Measurements from ENCODE around the gene MRM1.
A peak's percentile ranks its signal among the peaks of the same experiment; 100 is the strongest.

The MRM1 gene, protein sequence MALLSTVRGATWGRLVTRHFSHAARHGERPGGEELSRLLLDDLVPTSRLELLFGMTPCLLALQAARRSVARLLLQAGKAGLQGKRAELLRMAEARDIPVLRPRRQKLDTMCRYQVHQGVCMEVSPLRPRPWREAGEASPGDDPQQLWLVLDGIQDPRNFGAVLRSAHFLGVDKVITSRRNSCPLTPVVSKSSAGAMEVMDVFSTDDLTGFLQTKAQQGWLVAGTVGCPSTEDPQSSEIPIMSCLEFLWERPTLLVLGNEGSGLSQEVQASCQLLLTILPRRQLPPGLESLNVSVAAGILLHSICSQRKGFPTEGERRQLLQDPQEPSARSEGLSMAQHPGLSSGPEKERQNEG

GRCh38 chr17:36601303-36602029 is at the start of gene MRM1:
Gene MRM1 (plus strand): TSS chr17:36601583. CDS start chr17:36601811, 228 bp downstream.
- no peaks in the 10 kb centered on the region for H3K27me3 Mint-ChIP-seq (ENCODE audit: low read depth)
- peaks cover 8% of the 10 kb centered on the region for H3K36me3 Mint-ChIP-seq (ENCODE audit: low read depth)
- peaks cover 25% of the 10 kb centered on the region for H3K4me1 Mint-ChIP-seq (ENCODE audit: low read depth)
- H3K9me3 Mint-ChIP-seq, result no peaks in the 10 kb centered on the region
- H3K27ac Mint-ChIP-seq, result peak within 1 kb of the TSS; percentile 91
- H3K4me3 Mint-ChIP-seq, result peak within 1 kb of the TSS; percentile 85

DNA sequence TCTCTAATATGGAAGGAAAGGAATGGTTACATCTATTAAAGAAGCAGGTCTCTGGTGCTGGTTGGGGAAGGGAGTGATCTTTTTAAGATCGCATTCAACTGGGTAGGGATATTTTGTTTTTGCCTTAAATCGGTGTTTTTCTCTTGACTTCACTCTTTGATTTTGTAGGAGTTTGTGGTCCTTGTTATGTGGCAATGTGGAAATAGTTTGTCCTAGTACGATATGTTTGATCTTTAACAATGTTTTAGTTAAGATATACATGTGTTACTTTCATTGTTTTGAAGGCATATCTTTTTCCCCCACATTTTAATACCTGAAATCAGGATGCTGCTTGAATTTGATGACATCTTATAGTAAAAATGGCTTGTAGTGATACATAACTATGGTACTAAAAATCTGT is 47.9 kb upstream of the MRM1 start:
- no peaks in the 10 kb centered on the region for H3K27me3 Mint-ChIP-seq (ENCODE audit: low read depth)
- no peak overlapping the region for H3K4me3 Mint-ChIP-seq
- H3K9me3 Mint-ChIP-seq, result no peaks in the 10 kb centered on the region
- peak overlapping the region; percentile 26 for H3K27ac Mint-ChIP-seq
- peaks cover 37% of the 10 kb centered on the region for H3K4me1 Mint-ChIP-seq (ENCODE audit: low read depth)
- peaks cover 31% of the 10 kb centered on the region for H3K36me3 Mint-ChIP-seq (ENCODE audit: low read depth)

- H3K36me3 Mint-ChIP-seq (ENCODE audit: low read depth), result peaks cover 28% of the 10 kb centered on the region
- H3K9me3 Mint-ChIP-seq, result no peaks in the 10 kb centered on the region
- H3K4me3 Mint-ChIP-seq, result no peak overlapping the region
- no peaks in the 10 kb centered on the region for H3K27me3 Mint-ChIP-seq (ENCODE audit: low read depth)
- no peak overlapping the region for H3K27ac Mint-ChIP-seq
- peaks cover 10% of the 10 kb centered on the region for H3K4me1 Mint-ChIP-seq (ENCODE audit: low read depth)
These were observed 35.3 kb upstream of the MRM1 start for GRCh38 chr17:36566081-36566480.

GRCh38 chr17:36575028-36575427 is 26.4 kb upstream of the MRM1 start:
- Mint-ChIP-seq H3K9me3 (no peaks in the 10 kb centered on the region), H3K27me3 (ENCODE audit: low read depth) (no peaks in the 10 kb centered on the region), H3K27ac (no peak overlapping the region), H3K36me3 (ENCODE audit: low read depth) (peaks cover 28% of the 10 kb centered on the region), H3K4me3 (no peak overlapping the region), H3K4me1 (ENCODE audit: low read depth) (peaks cover 2% of the 10 kb centered on the region)

DNA sequence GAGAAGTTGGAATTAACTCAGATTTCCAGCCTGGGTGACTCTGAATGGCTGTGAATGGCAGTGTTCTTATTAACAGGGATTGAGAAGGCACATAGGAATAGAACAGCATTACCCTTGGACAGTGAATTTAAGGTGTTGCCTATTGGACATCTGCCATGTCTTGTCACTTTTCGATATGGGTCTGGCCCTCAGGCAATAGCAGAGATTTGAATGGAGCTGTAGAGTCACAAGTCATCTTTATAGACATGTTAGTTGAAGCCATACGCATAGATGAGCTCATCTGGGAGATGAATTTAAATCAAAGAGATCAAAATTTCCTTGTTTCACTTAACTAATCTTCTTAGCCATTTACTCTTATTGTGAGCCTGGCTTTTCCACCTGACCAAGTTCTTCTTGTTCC is 24.6 kb upstream of the MRM1 start:
- Mint-ChIP-seq H3K4me1 (ENCODE audit: low read depth) (peaks cover 2% of the 10 kb centered on the region), H3K27me3 (ENCODE audit: low read depth) (no peaks in the 10 kb centered on the region), H3K27ac (no peak overlapping the region), H3K36me3 (ENCODE audit: low read depth) (peaks cover 36% of the 10 kb centered on the region), H3K4me3 (no peak overlapping the region), H3K9me3 (no peaks in the 10 kb centered on the region)

DNA sequence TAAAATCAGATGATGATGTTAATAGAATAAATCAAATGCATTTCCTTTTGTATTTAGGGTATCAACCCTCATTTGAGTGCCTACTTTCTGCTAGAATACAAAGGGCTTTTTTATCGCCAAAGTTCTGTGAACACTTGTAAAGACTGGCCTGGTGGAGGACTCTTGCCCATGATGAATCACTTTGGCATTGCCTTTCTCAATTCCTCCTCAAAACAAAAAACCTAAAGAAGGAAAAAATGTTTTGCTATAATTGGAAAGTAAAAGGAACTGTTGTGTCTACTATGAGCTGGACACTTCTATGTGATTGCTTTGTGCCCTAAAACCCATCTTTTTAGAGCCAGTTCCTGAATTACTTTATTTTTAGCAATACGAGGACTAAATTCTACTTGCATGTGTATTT is 22.7 kb upstream of the MRM1 start:
- no peaks in the 10 kb centered on the region for H3K4me1 Mint-ChIP-seq (ENCODE audit: low read depth)
- no peaks in the 10 kb centered on the region for H3K27me3 Mint-ChIP-seq (ENCODE audit: low read depth)
- peaks cover 28% of the 10 kb centered on the region for H3K36me3 Mint-ChIP-seq (ENCODE audit: low read depth)
- H3K4me3 Mint-ChIP-seq, result no peak overlapping the region
- no peaks in the 10 kb centered on the region for H3K9me3 Mint-ChIP-seq
- no peak overlapping the region for H3K27ac Mint-ChIP-seq

GRCh38 chr17:36583787-36584186 is 17.6 kb upstream of the MRM1 start:
- H3K27ac Mint-ChIP-seq, result no peak overlapping the region
- peaks cover 31% of the 10 kb centered on the region for H3K36me3 Mint-ChIP-seq (ENCODE audit: low read depth)
- H3K27me3 Mint-ChIP-seq (ENCODE audit: low read depth), result no peaks in the 10 kb centered on the region

GRCh38 chr17:36586138-36586537 is 15.2 kb upstream of the MRM1 start:
- peaks cover 26% of the 10 kb centered on the region for H3K36me3 Mint-ChIP-seq (ENCODE audit: low read depth)
- H3K4me1 Mint-ChIP-seq (ENCODE audit: low read depth), result peaks cover 13% of the 10 kb centered on the region
- no peak overlapping the region for H3K27ac Mint-ChIP-seq
- no peaks in the 10 kb centered on the region for H3K27me3 Mint-ChIP-seq (ENCODE audit: low read depth)
- no peak overlapping the region for H3K4me3 Mint-ChIP-seq
- no peaks in the 10 kb centered on the region for H3K9me3 Mint-ChIP-seq

More at GRCh38 chr17:36583787-36584186, 17.6 kb upstream of the MRM1 start:
- Mint-ChIP-seq H3K4me3 (no peak overlapping the region), H3K9me3 (no peaks in the 10 kb centered on the region), H3K4me1 (ENCODE audit: low read depth) (no peaks in the 10 kb centered on the region)

DNA sequence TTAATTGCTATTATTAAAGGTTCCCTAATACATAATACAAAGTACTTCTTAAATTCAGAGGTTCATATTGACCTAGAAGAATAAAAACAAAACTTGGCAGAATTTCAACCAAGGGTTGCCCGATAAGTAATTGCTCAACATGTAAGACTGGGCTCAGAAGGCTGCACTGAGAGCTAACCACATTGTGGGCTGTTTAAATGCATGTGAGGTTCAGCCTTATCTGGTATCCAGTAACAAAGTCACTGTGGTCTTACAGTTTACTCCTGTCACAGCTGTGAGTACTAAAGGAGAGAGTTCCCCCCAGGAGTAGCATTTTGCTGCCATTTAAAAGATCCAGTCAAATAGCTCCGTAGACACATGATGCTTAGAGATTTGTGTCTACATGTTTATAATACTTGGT is 11.3 kb upstream of the MRM1 start:
- Mint-ChIP-seq H3K9me3 (no peaks in the 10 kb centered on the region), H3K4me3 (no peak overlapping the region), H3K4me1 (ENCODE audit: low read depth) (peaks cover 23% of the 10 kb centered on the region), H3K36me3 (ENCODE audit: low read depth) (peaks cover 22% of the 10 kb centered on the region), H3K27ac (no peak overlapping the region), H3K27me3 (ENCODE audit: low read depth) (no peaks in the 10 kb centered on the region)

- Mint-ChIP-seq H3K9me3 (no peaks in the 10 kb centered on the region), H3K27me3 (ENCODE audit: low read depth) (no peaks in the 10 kb centered on the region), H3K27ac (peak within 1 kb of the TSS; percentile 58), H3K36me3 (ENCODE audit: low read depth) (peaks cover 16% of the 10 kb centered on the region), H3K4me1 (ENCODE audit: low read depth) (peaks cover 23% of the 10 kb centered on the region), H3K4me3 (peak within 1 kb of the TSS; percentile 69)
These were observed 9.7 kb upstream of the MRM1 start, which contains the start of gene DHRS11 for GRCh38 chr17:36591434-36592315. Gene DHRS11 (plus strand): TSS chr17:36591879. CDS start chr17:36592010, 131 bp downstream.

DNA sequence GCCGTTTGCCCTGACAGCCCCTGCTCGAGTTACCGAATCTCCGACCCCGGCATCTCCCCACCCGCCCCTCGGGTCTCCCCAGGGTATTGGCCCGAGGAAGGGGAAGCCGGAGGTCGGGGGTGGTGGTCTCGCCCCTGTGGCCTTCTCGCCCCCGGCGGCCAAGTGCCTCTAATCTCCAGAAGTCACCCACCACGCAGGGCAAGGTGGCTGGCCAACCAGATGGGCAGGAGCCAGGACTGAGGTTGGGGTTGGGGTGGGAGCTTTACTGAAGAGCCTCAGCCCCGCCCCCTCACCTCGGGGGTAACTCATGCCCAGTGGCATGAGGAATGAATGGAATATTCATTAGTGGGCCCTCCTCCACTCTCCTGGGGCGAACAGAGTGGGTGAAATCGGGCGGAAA is 9.1 kb upstream of the MRM1 start:
- Mint-ChIP-seq H3K27me3 (ENCODE audit: low read depth) (no peaks in the 10 kb centered on the region), H3K4me3 (peak overlapping the region; percentile 66), H3K27ac (no peak overlapping the region), H3K36me3 (ENCODE audit: low read depth) (peaks cover 12% of the 10 kb centered on the region), H3K4me1 (ENCODE audit: low read depth) (peaks cover 23% of the 10 kb centered on the region), H3K9me3 (no peaks in the 10 kb centered on the region)

GRCh38 chr17:36592716-36593321 is 8.6 kb upstream of the MRM1 start:
- H3K27ac Mint-ChIP-seq, result no peak overlapping the region
- peak overlapping the region; percentile 66 for H3K4me3 Mint-ChIP-seq
- no peaks in the 10 kb centered on the region for H3K27me3 Mint-ChIP-seq (ENCODE audit: low read depth)
- no peaks in the 10 kb centered on the region for H3K9me3 Mint-ChIP-seq
- H3K36me3 Mint-ChIP-seq (ENCODE audit: low read depth), result peaks cover 11% of the 10 kb centered on the region
- H3K4me1 Mint-ChIP-seq (ENCODE audit: low read depth), result peaks cover 23% of the 10 kb centered on the region

GRCh38 chr17:36593656-36594316 is 7.6 kb upstream of the MRM1 start:
- no peaks in the 10 kb centered on the region for H3K27me3 Mint-ChIP-seq (ENCODE audit: low read depth)
- peaks cover 9% of the 10 kb centered on the region for H3K36me3 Mint-ChIP-seq (ENCODE audit: low read depth)
- peaks cover 23% of the 10 kb centered on the region for H3K4me1 Mint-ChIP-seq (ENCODE audit: low read depth)
- H3K27ac Mint-ChIP-seq, result no peak overlapping the region
- no peaks in the 10 kb centered on the region for H3K9me3 Mint-ChIP-seq
- H3K4me3 Mint-ChIP-seq, result peak overlapping the region; percentile 44
